ENCODE data around the gene DMRTB1.

DMRTB1 gene

GRCh38 chr1:53463961-53464899, 5.0 kb downstream of the DMRTB1 start:
- DNase-seq (ENCODE audit: low read depth) = no peak

- DNase-seq (ENCODE audit: low read depth) = no peak
Measured at GRCh38 chr1:53465023-53465957, 6.1 kb downstream of the DMRTB1 start.

- no peak for DNase-seq (ENCODE audit: low read depth)
Measured at GRCh38 chr1:53467391-53467790, 8.2 kb downstream of the DMRTB1 start.

DNA sequence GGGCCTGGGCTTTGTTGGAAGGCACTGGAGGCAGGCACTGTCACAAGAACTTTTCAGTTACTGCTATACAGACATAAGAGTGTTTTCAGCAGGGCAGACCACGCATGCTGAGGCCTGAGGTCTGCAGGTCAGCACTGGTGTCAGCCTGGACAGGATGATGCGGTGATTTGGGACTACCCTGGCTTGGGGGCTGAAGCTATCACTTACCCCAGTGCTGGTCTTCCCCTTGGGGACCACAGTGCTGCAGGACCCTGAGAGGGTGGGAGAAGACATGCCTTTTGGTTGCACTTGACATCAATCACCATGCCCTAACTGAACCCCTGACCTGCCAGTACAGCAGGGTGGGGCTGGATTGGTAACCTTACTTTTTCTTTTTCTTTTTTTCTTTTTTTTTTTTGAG, 9.2 kb downstream of the DMRTB1 start:
- DNase-seq (ENCODE audit: low read depth) = no peak

GRCh38 chr1:53469373-53469772, 10.2 kb downstream of the DMRTB1 start:
- DNase-seq (ENCODE audit: low read depth) = no peak

- DNase-seq (ENCODE audit: low read depth) = peak; percentile 60
Measured at GRCh38 chr1:53470155-53470554, 11.0 kb downstream of the DMRTB1 start.

DNA sequence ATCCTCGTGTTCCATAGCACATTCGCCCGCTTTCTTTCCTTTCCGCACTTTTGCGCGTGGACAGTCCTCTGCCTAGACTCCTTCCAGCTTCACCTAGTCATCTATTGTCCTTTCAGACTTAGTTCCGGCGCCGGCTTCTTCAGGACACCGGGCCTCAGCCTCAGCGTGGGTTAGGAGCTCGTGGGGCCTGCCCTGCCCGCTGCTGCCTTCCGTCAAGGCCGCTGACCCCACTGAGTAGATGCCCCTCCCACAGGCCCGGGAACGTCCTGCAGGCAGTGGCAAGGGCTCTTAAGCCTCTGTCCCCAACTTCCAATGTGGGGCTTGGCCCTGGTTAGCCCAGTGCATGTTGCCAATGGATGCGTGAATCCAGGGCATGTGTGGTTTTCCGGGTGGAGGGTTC, 11.4 kb downstream of the DMRTB1 start:
- DNase-seq (ENCODE audit: low read depth) = no peak

- no peak for DNase-seq (ENCODE audit: low read depth)
Measured at GRCh38 chr1:53471000-53471399, 11.8 kb downstream of the DMRTB1 start.

- no peak for DNase-seq (ENCODE audit: low read depth)
Measured at GRCh38 chr1:53473463-53473862, 14.3 kb downstream of the DMRTB1 start.

DNA sequence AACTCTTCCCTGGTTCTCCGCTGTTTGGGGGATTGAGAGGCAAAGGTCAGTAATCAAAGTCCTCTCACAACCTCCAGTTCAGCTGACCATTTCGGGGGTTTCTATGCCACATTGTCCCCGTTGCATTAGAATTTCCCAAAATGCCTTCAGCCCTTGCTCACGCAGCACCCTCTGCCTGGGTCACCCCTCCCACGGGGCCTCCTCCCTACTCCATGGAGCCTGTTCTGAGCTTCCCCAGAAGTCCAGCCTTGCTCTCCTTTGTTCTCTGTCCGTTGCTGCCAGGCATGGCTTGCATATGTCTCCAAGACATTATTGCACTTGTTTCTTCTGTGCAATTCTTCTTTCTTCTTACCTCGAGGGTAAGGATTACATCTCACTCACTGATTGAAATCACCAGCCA, 16.5 kb downstream of the DMRTB1 start:
- DNase-seq (ENCODE audit: low read depth) = no peak

DNA sequence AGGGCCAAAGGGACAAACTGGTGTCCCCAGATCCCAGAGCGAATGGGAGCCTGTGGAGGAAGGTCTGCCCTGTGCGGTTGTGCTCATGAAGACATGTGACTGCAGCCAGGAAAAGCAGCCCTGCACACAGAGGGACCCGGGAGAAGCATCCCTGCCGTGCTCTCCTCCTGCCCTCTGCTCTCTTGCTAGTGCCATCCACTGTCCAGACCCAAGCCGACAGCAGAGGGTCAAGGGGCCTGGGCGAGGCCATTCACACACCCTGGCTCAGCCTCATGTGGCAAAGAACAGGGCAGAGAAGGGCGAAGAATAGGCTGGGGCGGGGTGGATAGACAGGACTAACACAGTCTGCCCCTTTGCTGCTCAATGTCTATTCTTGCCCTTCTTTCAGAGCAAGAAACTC, 17.4 kb downstream of the DMRTB1 start:
- DNase-seq (ENCODE audit: low read depth) = no peak

DNA sequence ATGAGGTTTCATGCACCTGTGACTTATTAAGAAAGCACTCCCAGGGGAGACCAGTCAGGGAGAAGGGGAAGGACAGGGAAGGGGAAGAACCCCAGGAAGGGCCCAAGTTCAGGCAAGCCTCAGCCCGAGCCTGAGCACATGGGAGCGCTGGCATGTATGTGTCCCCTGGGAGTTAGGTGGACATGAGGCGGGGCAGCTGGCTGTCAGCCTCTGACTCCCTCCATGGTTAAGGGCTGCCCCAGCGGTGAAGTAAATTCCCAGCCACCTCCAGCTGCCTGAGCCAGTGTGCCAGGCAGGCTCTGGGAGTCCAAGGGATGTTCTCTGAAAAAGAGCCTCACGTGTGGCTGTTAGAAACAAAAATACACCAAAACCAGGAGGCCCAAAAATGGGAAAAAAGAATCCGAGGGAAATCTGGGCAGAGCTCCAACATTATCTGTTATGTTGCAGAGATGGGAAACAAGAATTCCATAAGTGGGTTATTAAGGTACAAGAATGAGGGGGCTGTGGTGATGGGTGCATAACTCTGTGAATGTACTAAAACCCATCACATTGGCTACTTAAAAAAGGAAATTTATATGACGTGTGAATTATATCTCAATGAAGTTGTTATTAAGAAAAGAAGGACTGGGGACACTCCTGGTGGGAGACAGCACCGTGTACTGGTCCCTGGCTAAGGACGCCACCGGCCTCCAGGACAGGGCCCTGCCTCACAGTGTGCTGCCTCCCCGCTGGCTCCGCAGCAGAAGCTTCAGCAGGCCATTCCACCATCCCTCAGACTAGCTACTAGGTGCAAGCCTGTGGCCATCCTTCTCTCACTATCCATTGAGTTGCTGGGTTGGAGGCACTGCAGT, 18.7 kb downstream of the DMRTB1 start:
- DNase-seq (ENCODE audit: low read depth) = no peak

DNA sequence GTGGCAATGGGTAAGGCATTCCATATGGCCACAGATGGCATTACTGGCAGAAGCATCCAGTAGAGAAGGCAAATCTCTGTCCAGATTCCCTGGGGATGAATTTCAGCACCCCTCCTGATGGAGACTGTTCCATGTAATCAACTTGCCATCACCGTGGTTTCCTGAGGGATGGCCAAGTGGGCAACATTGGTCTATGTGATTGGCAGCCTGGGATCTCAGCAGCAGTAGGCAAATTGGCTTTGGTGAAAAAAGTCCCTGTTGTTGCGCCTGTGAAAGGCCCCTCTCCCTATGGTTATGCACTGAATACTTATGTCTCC, 19.3 kb downstream of the DMRTB1 start:
- no peak for DNase-seq (ENCODE audit: low read depth)

DNA sequence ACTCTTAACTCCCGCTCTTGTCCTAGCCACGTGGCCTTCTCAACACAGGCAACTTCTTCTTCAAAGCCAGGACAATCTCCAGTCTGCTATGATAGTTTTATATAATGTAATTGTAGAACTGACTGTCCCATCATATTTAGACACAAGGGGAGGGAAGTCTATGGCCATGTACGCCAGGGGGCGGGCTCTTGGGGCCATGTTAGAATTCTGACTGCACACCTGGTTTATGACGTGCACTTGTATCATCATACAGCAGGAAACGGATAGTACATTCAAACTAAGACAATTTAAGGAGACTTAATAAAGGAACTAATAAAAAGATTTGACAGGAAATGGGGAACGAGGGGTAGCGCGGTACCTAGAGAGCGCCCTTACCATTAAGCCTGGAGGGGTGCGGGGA, 21.5 kb downstream of the DMRTB1 start:
- no peak for DNase-seq (ENCODE audit: low read depth)

DNA sequence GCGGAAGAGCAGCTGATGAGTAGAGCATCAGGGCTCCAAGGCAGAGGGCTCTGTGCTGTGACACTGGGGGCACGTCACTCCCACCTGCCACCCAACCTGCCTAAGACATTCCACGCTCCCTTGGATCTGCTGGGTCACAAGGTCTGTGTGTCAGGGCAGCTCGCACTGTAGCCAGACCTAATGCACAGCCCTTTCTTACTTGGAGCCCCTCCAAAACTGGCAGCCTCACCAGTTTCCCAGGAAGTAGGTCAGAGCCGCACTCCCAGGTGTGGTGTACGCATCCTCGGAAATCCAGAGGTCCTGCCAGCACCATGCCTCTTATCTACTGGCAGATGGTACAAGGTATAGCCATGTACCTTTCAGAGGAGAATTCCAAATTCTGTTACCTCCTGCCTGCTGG, 22.3 kb downstream of the DMRTB1 start:
- DNase-seq (ENCODE audit: low read depth) = no peak

DNA sequence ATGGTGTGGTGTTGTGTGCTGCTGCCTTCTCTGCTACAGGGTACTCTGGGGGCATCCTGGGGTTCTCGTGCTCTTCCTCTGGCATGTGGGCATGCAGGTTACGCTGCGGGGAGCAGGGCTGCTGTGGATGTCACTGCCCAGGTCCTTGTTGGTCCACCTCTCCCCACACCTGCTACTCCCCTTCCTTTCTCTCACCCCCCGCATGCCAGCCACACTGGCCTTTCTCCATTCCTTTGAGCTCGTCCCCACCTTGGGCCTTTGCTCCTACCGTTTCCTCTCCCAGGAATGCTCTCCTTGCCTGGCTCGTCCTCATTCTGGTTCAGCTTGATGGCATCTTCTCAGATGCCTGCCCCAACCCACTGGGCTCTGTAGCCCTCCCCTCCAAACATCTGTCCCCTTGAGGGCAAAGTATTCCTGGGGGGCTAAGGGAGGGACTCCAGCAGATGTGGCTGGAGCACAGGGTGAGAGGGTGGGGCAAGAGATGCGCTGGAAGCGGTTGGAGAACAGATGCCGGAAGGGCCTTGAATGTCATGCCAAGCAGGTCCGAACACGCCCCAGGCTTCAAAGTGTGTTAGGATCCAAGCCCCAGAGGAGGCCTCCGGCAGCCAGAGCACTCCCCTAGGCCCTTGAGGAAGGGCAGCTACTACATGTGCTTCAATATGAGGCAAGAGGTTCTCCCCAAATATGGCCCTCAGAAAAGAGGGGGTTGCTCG, 23.4 kb downstream of the DMRTB1 start:
- DNase-seq (ENCODE audit: low read depth) = no peak

GRCh38 chr1:53483170-53483569, 24.0 kb downstream of the DMRTB1 start:
- no peak for DNase-seq (ENCODE audit: low read depth)

- DNase-seq (ENCODE audit: low read depth) = no peak
Measured at GRCh38 chr1:53483656-53484055, 24.5 kb downstream of the DMRTB1 start.

DNA sequence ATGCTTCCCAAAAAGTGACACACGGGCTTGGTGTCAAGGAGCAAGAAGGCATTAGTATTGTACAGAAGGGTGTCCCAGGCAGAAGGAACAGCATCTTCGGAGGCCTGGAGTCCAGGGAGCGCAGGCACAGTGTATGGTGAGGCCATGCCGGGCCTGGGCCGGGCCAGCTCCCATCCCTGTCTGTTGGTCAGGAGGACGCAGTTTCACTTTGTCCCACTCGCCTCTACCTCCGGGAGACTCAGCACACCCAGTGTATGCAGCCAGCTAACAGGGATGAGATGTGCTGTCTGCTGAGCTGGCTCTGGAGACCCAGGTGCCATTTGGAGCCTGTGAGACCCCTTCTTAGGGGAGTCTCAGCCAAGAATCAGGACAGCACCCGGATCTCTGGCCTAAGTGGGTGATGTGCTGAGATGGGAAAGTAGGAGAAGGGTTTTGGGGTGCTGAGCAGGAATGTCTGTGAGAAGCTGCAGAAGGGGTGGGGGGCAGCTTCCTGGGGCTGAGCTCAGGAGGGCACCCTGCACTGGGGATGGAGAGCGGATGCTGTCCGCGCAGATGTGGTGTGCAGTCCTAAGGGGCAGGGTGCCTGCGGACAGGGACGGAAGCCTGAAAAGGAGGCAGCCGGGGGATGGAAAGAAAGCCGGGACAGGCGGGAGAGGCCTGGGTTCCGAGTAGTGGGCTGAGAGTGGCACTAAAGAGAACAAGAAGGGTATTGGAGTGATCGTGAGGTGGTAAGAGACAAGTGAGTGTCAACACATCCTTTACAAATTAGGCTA, 25.7 kb downstream of the DMRTB1 start:
- DNase-seq (ENCODE audit: low read depth) = no peak

GRCh38 chr1:53485478-53486394, 26.5 kb downstream of the DMRTB1 start:
- DNase-seq (ENCODE audit: low read depth) = peak; percentile 72

All from fibroblast of the conjunctiva (primary cell).